ENCODE results near the gene PUSL1.
A peak's percentile ranks its signal among the peaks of the same experiment; 100 is the strongest.

The PUSL1 gene

GRCh38 chr1:1340791-1341548 lies 32.6 kb downstream of the PUSL1 start:
- DNase-seq (ENCODE audit: low read depth) = no peak

DNA sequence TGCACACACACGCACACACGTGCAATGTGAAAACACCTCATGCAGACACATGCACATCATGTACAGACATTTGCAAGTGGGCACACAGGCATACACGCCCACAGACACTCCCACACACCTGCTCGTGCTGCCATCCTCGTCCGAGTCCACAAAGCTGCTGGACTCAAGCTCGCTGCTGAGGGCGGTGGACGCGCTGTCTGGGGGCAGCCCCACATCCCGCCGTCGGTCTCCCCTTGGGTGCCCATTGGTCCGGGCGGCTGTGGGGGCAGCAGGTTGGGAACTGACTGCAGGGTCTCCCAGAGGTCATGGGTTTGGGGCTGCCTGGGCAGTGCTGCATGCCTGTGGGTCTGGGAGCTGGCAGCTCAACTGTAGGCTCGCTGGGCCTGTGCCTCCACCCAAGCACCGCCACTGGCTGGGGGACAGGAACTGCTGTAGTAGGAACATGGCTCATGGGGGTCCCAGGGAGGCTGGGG lies 33.2 kb downstream of the PUSL1 start:
- no peak for DNase-seq (ENCODE audit: low read depth)

DNA sequence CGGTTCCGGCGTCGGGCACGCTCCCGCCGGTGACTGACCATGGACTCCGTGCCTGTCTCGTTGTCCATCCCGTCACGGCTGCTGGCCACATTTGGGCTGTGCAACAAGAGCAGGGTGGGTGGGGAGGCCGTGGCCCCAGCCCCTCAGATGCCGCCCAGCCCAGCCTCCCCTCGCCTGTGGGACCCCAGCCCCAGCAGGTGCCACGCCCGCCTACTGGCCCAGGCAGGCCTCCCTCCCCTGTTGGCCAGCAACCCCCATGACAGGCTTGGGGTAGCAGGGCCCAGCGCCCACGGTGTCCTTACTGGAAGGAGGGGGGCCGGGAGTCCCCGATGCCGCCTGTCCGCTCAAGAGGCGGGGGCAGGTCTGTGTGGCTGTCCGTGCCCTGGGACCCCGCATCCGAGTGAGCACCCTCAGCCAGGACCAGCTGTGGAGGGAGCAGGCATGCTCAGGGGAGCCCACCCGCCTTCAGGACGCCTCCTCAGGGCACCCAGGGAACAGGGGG lies 33.7 kb downstream of the PUSL1 start:
- DNase-seq (ENCODE audit: low read depth) = no peak

DNA sequence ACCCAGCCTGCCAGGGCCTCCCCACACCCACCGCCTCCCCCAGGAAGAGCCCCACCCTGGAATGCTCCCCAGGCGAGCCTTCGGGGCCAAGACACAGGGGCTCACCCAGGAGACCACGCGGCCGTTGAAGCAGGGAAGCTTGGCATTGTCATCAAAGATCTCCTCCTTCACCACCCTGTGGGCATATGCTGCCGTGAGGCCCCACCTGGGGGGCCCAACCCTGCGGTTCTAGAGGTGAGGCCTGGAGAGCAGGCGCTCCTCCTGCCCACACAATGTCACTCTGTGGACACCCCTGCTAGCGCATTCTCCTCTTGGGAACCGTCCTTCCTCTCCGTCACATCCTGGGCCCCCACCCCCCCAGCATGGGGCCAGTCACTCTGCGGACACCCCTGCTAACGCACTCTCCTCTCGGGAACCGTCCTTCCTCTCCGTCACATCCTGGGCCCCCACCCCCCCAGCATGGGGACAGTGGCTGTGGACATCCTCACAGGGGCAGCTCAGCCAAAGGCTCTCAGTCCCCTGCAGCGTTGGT lies 34.3 kb downstream of the PUSL1 start:
- no peak for DNase-seq (ENCODE audit: low read depth)

DNA sequence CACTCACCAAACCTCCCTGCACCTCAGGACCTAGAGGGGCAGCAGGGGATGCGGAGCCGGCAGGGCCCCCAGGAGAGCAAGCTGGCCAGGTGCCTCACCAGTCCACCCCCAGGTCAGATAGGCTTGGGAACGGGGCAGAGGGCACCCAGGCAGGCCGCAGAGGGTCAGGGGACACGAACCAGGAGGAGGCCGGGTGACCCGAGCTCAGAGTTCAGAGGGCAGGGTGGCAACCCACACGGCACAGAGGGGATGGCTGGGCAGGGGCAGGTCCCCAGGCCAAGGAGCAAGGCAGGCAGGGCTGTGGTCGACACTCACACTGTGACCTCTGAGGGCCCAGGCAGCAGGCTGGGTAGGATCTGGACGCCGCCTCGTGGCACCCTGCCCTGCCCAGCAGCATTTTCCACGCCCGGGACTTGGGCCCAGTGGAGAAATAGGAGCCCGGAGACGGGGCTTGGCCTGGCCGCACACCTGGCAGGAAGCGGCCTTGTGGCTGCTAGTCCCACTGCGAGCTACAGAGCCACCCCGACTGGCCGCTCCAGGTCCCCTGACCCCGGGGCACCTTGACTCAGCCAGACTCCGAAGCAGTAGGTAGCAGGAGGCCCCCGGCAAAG lies 35.5 kb downstream of the PUSL1 start:
- no peak for DNase-seq (ENCODE audit: low read depth)

DNA sequence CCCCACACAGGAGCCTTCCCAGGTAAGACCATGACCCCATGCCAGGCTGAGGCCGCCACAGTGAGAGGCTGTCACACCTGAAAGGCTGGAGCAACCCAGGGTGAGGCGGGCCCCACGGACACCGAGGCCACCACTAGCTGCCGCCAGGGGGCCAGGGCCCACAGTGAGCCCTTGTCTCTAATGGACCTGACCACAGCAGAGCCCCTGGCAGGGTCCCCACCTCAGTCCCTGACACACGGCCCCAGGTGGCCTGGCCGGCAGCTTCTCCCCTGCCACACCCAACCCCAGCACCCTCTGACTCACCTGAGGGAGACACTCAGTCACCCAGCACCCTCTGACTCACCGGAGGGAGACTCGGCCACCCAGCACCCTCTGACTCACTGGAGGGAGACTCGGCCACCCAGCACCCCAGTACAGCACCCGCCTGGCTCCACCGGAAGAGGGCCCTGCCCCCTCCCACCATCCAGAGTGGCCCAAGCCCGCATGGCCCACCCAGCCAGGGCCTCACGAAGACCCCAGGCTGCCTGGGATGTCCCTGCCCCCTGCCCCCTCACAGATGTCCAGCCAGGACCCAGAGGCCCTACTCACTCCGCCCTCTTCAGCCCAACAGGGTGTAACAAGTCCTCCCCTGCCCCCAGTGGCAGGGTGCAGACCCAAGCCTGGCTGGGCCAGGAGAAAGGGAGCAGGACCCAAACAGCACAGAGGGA lies 36.4 kb downstream of the PUSL1 start:
- no peak for DNase-seq (ENCODE audit: low read depth)

GRCh38 chr1:1345384-1345783 lies 37.0 kb downstream of the PUSL1 start:
- no peak for DNase-seq (ENCODE audit: low read depth)

DNA sequence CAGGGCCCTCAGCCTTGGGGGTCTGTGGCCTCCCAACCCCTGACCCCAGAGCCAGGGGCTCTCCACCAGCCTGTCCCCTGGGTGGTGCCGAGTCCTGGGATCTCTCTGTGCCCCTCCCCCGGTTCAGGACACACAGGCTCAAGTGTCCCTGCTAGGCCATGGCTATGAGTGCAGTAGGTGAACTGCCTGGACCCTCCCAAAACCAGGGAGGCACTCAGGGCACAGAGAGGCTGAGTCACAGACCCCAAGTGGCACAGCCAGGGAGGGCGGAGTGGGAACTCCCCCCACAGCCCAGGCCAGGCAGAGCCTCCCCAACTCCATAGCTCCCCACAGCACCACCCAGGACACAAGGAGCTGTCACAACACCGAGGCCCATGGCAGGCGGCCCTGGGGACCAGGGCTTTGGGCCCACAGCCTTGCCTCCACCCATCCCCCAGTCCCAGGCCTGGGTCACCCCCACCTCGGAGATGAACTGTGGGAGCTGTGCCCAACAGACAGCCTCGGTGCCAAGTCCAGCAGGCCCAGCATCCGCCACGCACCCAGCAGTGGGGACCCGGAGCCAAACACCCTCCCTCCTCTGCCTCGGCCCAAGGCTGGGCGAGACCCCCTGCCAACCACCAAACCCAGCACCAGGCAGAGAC lies 37.6 kb downstream of the PUSL1 start:
- no peak for DNase-seq (ENCODE audit: low read depth)

- DNase-seq (ENCODE audit: low read depth) = no peak
Measured at GRCh38 chr1:1346501-1346890, 38.1 kb downstream of the PUSL1 start.

GRCh38 chr1:1347026-1347595 lies 38.7 kb downstream of the PUSL1 start:
- no peak for DNase-seq (ENCODE audit: low read depth)

- no peak for DNase-seq (ENCODE audit: low read depth)
Measured at GRCh38 chr1:1347663-1348419, 39.4 kb downstream of the PUSL1 start.

DNA sequence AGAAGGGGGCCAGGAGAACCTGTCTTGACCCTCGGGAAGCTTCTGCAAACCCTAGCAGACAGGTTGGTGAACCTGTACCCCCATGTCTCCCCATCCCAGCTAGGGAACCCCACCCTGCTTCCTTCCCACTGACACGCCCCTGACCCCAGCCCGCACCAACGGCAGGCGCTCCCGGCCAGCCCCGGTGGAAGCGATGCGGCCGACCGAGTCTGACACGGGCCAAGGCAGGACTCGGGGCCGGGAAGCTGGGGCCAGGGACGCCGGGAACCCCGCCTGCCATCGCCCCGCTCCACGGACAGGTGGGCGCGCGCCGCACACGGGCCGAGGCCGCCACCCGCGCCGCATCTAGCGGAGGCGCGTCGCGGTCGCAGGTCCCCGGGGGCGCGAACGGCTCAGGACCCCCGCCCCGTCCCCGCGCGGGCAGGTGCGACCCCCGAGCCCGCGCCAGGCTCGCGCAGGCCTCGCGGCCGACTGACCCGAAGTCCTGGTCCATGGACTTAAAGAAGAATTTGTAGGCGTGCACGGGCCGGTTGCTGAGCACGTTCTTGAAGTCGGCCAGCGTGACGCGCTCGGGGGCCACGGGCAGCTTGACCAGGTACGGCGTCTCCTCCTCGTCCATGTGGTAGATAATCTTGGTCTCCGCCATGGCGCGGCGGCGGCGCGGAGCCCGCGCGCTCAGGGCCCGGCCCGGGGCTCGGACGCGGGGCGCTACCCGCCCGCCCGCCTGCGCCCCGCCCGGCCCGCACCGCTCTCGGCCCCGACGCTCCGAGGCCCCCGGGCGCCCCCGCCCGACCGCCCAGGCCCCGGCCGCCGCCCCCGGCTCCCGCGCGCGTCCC lies 40.2 kb downstream of the PUSL1 start:
- no peak for DNase-seq (ENCODE audit: low read depth)

- DNase-seq (ENCODE audit: low read depth) = peak; percentile 66
Measured at GRCh38 chr1:1349256-1350012, 41.0 kb downstream of the PUSL1 start, which contains the start of gene DVL1. DVL1 (minus strand) TSS chr1:1349418; CDS start chr1:1349065, 353 bp downstream.

DNA sequence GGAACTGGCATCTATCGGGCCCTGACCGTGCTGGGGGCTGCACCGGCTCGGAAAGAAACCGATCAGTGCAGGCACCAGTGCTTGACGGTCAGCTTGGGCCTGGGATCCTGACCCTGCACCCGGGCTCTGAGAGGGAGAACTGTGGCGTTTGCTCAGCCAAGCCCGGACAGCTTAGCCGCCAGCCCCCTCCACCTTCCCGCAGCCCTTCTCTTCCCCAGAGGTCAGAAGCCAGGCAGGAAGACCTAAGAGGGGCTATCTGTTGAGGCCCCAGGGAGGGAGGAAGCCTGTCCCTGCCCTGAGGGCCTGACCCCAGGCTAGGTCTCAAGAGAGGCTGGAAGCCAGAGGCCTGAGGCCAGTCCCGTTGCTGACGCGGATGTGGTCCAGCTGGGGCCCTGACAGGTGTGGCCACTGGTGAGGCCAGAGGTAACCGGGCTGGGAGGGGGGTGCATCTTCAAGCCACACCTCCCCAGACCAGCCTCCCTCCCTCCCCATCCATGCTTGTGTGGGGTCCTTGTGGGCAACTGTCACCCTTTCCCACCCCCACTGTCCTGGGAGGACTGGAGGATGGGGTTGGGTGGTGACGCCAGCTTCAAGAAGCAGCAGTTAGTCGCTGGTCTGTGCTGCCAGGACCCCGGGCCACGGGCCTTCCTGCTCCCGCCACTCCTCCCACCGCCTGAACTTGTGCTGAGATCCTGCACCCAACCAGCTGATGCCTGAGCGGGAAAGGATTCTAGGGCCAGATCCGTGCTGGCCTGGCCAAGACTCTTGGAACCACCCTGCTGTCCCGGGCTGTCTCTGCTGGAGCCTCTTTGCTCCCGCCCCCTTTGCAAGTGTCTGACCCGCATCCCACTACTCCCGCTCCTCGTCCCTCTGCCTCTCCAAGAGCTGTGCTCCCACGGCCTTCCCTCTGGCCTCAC lies 43.4 kb downstream of the PUSL1 start:
- DNase-seq (ENCODE audit: low read depth) = no peak

- DNase-seq (ENCODE audit: low read depth) = no peak
Measured at GRCh38 chr1:1352786-1353388, 44.5 kb downstream of the PUSL1 start.

DNA sequence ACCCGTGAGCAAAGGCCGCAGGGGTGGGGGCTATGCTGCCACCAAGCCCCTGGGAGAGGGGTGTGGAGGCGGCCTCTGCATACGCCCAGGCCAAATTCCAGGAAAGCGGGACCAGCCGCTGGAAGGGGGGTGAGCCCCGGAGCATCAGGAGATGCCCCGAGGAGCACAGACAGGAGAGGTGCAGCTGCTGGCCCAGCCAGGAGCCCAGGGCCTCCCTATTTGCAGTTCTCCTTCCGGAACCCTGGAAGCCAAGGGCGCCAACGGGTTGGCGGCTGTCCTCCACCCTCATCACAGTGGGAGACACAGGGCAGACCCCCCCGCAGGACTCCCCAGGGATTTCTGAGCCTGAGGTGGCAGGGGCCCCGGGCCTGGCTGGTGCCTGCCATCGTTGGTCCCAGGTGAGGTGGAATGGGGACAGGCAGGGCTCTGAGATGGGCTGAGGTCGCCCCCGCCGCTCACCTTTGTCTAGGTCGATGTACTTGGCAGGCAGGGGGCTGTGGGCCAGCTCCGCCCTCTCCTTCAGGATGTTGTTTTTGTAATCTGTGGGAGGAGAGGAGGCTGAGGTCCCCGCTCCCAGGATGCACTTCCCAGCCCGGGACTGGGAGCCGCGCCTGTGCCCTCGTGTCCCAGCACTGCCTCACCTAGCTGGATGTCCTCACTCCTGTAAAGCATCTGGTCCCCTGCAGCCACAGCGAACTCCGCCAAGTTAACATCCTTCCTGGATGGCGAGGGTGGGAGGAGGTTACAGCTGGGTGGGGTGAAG lies 45.2 kb downstream of the PUSL1 start:
- DNase-seq (ENCODE audit: low read depth) = no peak

Data from CMK (cell line).